GM21723 (cell line): Measurements from ENCODE around the gene ORMDL3.
"Not testable (repeated sequence)": the region's sequence is repeated elsewhere in the genome, so short reads cannot be mapped to it uniquely, and the experiment has no call there.

Source experiments
- ATAC-seq: cut with Tn5 transposase; IDR thresholded peaks from one replicate; pipeline ENCODE4 v1.9.1; 2021; ENCODE audit warnings: mild to moderate bottlenecking, moderate library complexity; ENCODE audit not compliant: unreplicated experiment

The ORMDL3 gene

DNA sequence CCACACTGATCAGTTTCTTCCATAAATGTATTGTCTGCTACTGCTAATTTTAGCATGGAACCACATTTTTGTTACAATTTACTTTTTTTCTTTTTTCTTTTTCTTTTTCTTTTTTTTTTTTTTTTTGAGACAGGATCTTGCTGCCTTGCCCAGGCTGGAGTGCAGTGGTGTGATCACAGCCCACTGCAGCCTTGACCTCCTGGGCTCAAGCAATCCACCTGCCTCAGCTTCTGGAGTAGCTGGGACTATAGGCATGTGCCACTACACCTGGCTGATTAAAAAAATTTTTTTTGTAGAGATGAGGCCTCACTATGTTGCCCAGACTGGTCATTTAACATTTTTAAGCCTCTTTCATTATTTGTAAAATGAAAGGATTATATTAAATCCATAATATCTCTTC lies 40.3 kb downstream of the ORMDL3 start:
- ATAC-seq = no peak

DNA sequence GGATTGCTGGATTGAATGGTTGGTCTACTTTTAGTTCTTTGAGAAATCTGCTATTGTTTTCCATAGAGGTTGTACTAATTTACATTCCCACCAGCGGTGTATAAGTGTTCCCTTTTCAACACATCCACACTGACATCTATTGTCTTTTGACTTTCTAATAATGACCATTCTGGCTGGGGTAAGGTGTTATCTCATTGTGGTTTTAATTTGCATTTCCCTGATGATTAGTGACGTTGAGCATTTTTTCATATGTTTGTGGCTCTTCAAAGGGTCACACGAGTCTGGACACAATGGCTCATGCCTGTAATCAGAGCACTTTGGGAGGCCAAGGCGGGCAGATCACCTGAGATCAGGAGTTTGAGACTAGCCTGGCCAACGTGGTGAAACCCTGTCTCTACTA lies 41.3 kb downstream of the ORMDL3 start:
- not testable (repeated sequence) for ATAC-seq

DNA sequence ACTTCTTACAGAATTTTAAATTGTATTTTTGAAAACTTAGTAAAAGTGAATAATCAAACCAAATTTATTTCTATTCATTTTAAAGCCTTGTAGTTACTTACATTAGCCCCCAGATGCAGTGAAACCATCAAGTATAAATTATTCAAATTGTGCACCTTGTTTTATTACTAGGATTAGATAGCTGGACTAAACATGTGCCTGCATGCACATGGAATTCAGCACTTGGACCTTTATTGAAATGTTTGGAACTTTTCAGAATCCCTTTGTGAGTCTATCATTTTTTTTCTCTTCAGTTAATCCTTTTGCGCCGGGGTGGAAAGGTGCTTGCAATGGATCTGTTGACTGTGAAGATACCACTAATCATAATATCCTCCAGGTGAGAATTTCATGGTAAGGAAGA lies 54.6 kb downstream of the ORMDL3 start:
- no peak for ATAC-seq

DNA sequence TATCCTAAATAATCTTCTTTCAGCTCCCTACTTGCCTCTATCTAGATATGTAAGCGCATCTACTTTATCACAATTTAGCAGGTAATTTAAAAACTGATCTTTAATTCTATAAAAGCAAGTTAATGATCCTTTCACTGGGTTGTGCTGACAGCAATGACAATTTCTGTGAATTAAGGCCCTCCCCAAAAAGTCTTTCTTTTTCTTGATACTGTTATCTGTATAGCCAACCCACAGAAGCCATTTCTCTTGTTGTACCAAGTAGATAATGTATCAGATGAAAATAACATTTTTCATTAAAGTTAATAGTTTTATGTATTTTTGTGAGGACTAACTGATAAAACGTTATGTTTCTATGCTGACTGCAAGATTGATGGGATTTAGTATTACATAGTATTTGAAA lies 55.6 kb downstream of the ORMDL3 start:
- ATAC-seq = no peak
